Measurements from ENCODE around the gene OSTC. TPM values are rescaled to one million over a fixed set of nuclear protein-coding genes. Genes with fewer than 3 reads are reported as not detected.

OSTC gene
- polyA plus RNA-seq, 1 donor (not counting 4 experiments of a cell fraction or from before 2014, with no cell fraction given), result 147 TPM

GRCh38 chr4:108695062-108695461, 44.7 kb downstream of the OSTC start:
- H4K20me1 ChIP-seq (ENCODE audit: control insufficient read depth, extremely low read depth, insufficient read depth, low read length), result no peaks in the 10 kb centered on the region
- FAIRE-seq, result no peak
- H3K9me3 ChIP-seq (ENCODE audit: control insufficient read depth, low read depth, low read length), result no peaks in the 10 kb centered on the region
- no peaks in the 10 kb centered on the region for H3K27me3 ChIP-seq (ENCODE audit: control insufficient read depth, extremely low read depth, insufficient read depth, low read length)
- dilution Hi-C loops (cut with MboI; ENCODE audit: extremely low pct_ligation_motif_present, low sequenced_read_pairs), result no loop called here
- H3K27ac ChIP-seq (ENCODE audit: control insufficient read depth, insufficient read depth, low read length), result no peak overlapping the region
- no peak overlapping the region for H3K9ac ChIP-seq (ENCODE audit: control insufficient read depth, extremely low read depth, insufficient read depth, low read length)
- TF ChIP-seq EZH2 (IDR thresholded peaks at IDR 0.05; ENCODE audit: low read length), result no peak
- no peak for TF ChIP-seq CTCF (optimal IDR thresholded peaks at IDR 0.05 in 1 of 3, IDR thresholded peaks at IDR 0.05 in 1 of 3, conservative IDR thresholded peaks at IDR 0.05 in 1 of 3; ENCODE audit: extremely low read depth in 1 of 3, insufficient read depth in 2 of 3, low read length in 3 of 3)
- no peaks in the 10 kb centered on the region for H3K9me1 ChIP-seq (ENCODE audit: control insufficient read depth, extremely low read depth, insufficient read depth, low read length)
- H3K4me1 ChIP-seq (ENCODE audit: control insufficient read depth, extremely low read depth, insufficient read depth, low read length), result no peaks in the 10 kb centered on the region
- no peak overlapping the region for H3K4me2 ChIP-seq (ENCODE audit: control insufficient read depth, extremely low read depth, insufficient read depth, low read depth, low read length)
- no peak for DNase-seq (ENCODE audit: low read depth, low spot score)
- no peak overlapping the region for H2AFZ ChIP-seq (ENCODE audit: control insufficient read depth, low read length)
- no peaks in the 10 kb centered on the region for H3K79me2 ChIP-seq (ENCODE audit: control insufficient read depth, insufficient read depth, low read length)
- no peaks in the 10 kb centered on the region for H3K36me3 ChIP-seq (ENCODE audit: control insufficient read depth in 2 of 2, extremely low read depth in 1 of 2, insufficient read depth in 2 of 2, low read length in 2 of 2)
- H3K4me3 ChIP-seq (ENCODE audit: control insufficient read depth in 2 of 3, extremely low read depth in 1 of 3, insufficient read depth in 2 of 3, low read depth in 1 of 3, low read length in 3 of 3), result no peak overlapping the region

GRCh38 chr4:108696160-108696559, 45.8 kb downstream of the OSTC start:
- Histone ChIP-seq H3K9me1 (ENCODE audit: control insufficient read depth, extremely low read depth, insufficient read depth, low read length) (no peaks in the 10 kb centered on the region), H2AFZ (ENCODE audit: control insufficient read depth, low read length) (no peak overlapping the region), H3K27ac (ENCODE audit: control insufficient read depth, insufficient read depth, low read length) (no peak overlapping the region), H4K20me1 (ENCODE audit: control insufficient read depth, extremely low read depth, insufficient read depth, low read length) (no peaks in the 10 kb centered on the region), H3K79me2 (ENCODE audit: control insufficient read depth, insufficient read depth, low read length) (no peaks in the 10 kb centered on the region), H3K4me1 (ENCODE audit: control insufficient read depth, extremely low read depth, insufficient read depth, low read length) (no peaks in the 10 kb centered on the region), H3K27me3 (ENCODE audit: control insufficient read depth, extremely low read depth, insufficient read depth, low read length) (no peaks in the 10 kb centered on the region), H3K36me3 (ENCODE audit: control insufficient read depth in 2 of 2, extremely low read depth in 1 of 2, insufficient read depth in 2 of 2, low read length in 2 of 2) (no peaks in the 10 kb centered on the region), H3K4me3 (ENCODE audit: control insufficient read depth in 2 of 3, extremely low read depth in 1 of 3, insufficient read depth in 2 of 3, low read depth in 1 of 3, low read length in 3 of 3) (no peak overlapping the region), H3K4me2 (ENCODE audit: control insufficient read depth, extremely low read depth, insufficient read depth, low read depth, low read length) (no peak overlapping the region), H3K9ac (ENCODE audit: control insufficient read depth, extremely low read depth, insufficient read depth, low read length) (no peak overlapping the region), H3K9me3 (ENCODE audit: control insufficient read depth, low read depth, low read length) (no peaks in the 10 kb centered on the region)
- no peak for DNase-seq (ENCODE audit: low read depth, low spot score)
- dilution Hi-C loops (cut with MboI; ENCODE audit: extremely low pct_ligation_motif_present, low sequenced_read_pairs), result no loop called here
- TF ChIP-seq CTCF (optimal IDR thresholded peaks at IDR 0.05 in 1 of 3, IDR thresholded peaks at IDR 0.05 in 1 of 3, conservative IDR thresholded peaks at IDR 0.05 in 1 of 3; ENCODE audit: extremely low read depth in 1 of 3, insufficient read depth in 2 of 3, low read length in 3 of 3) (no peak), EZH2 (IDR thresholded peaks at IDR 0.05; ENCODE audit: low read length) (no peak)
- FAIRE-seq, result no peak
